ENCODE data around the gene ATP13A3.

GRCh38 chr3:194450341-194450740, 36.5 kb downstream of the ATP13A3 start:
- TF ChIP-seq, protein P1, sequence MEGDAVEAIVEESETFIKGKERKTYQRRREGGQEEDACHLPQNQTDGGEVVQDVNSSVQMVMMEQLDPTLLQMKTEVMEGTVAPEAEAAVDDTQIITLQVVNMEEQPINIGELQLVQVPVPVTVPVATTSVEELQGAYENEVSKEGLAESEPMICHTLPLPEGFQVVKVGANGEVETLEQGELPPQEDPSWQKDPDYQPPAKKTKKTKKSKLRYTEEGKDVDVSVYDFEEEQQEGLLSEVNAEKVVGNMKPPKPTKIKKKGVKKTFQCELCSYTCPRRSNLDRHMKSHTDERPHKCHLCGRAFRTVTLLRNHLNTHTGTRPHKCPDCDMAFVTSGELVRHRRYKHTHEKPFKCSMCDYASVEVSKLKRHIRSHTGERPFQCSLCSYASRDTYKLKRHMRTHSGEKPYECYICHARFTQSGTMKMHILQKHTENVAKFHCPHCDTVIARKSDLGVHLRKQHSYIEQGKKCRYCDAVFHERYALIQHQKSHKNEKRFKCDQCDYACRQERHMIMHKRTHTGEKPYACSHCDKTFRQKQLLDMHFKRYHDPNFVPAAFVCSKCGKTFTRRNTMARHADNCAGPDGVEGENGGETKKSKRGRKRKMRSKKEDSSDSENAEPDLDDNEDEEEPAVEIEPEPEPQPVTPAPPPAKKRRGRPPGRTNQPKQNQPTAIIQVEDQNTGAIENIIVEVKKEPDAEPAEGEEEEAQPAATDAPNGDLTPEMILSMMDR (IDR thresholded peaks at IDR 0.05; ENCODE audit: low read depth, low read length), result no peak
- TF ChIP-seq POLR2A (IDR thresholded peaks at IDR 0.05; ENCODE audit: extremely low read depth, insufficient read length) (no peak), MYC (IDR thresholded peaks at IDR 0.05; ENCODE audit: low read depth, low read length) (no peak)
- TF ChIP-seq, protein P2, sequence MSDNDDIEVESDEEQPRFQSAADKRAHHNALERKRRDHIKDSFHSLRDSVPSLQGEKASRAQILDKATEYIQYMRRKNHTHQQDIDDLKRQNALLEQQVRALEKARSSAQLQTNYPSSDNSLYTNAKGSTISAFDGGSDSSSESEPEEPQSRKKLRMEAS (IDR thresholded peaks at IDR 0.05; ENCODE audit: low read depth, low read length), result no peak
